IPS DF 4.7 (cell line): ENCODE results near the gene CDX4.
"Not testable (repeated sequence)": the region's sequence is repeated elsewhere in the genome, so short reads cannot be mapped to it uniquely, and the experiment has no call there.

Experiments used
- DNase-seq: peaks from one replicate; pipeline ENCODE4 v3.0.0-alpha.2; 2013; ENCODE audit warnings: low spot score; ENCODE audit errors: extremely low read depth

CDX4 gene

GRCh38 chrX:73446831-73447230 is at the start of gene CDX4:
TSS of gene CDX4 (plus strand) at chrX:73447053. CDS start at chrX:73447254, 201 bp downstream.
- DNase-seq, result no peak

GRCh38 chrX:73398185-73398914 is 48.5 kb upstream of the CDX4 start:
- DNase-seq, result no peak

- DNase-seq, result no peak
Observed at GRCh38 chrX:73400136-73400748, 46.6 kb upstream of the CDX4 start.

GRCh38 chrX:73401591-73402266 is 45.1 kb upstream of the CDX4 start:
- DNase-seq, result no peak

- DNase-seq, result no peak
Observed at GRCh38 chrX:73412930-73413329, 33.9 kb upstream of the CDX4 start.

GRCh38 chrX:73447311-73447794 is 500 bp downstream of the CDX4 start:
- DNase-seq, result no peak

- no peak for DNase-seq
Observed at GRCh38 chrX:73448379-73448778, 1.5 kb downstream of the CDX4 start.

GRCh38 chrX:73455171-73455570 is 8.3 kb downstream of the CDX4 start:
- no peak for DNase-seq

GRCh38 chrX:73457306-73457705 is 10.5 kb downstream of the CDX4 start:
- no peak for DNase-seq

GRCh38 chrX:73468376-73468775 is 21.5 kb downstream of the CDX4 start:
- no peak for DNase-seq

- DNase-seq, result no peak
Observed at GRCh38 chrX:73478961-73479360, 32.1 kb downstream of the CDX4 start.

GRCh38 chrX:73481521-73481920 is 34.7 kb downstream of the CDX4 start:
- DNase-seq, result no peak

- no peak for DNase-seq
Observed at GRCh38 chrX:73490661-73491060, 43.8 kb downstream of the CDX4 start.

- not testable (repeated sequence) for DNase-seq
Observed at GRCh38 chrX:73492178-73492577, 45.3 kb downstream of the CDX4 start.
